ENCODE data around the gene LRRC8C.

LRRC8C gene

DNA sequence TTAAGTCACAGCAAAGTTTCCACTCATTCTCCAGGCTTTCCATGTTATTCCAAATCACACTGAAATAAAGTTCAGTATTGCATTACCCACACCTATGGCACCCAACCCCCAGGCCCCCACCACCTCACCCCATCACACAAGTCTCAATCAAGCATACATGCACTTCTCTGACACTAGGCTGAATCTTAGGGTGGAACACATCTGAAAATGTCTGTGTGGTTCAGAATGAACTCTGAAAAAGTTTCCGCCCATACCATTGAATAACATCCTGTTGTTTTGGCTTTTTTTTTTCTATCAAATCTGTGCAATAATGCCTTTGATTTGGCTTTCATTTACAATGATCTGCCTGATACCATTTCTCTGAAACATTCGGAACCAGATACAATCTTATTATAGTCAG is 25.8 kb upstream of the LRRC8C start:
- H3K4me3 ChIP-seq (ENCODE audit: low read length), result no peak overlapping the region
- no peak for DNase-seq (ENCODE audit: low read depth)
- TF ChIP-seq, protein P1, sequence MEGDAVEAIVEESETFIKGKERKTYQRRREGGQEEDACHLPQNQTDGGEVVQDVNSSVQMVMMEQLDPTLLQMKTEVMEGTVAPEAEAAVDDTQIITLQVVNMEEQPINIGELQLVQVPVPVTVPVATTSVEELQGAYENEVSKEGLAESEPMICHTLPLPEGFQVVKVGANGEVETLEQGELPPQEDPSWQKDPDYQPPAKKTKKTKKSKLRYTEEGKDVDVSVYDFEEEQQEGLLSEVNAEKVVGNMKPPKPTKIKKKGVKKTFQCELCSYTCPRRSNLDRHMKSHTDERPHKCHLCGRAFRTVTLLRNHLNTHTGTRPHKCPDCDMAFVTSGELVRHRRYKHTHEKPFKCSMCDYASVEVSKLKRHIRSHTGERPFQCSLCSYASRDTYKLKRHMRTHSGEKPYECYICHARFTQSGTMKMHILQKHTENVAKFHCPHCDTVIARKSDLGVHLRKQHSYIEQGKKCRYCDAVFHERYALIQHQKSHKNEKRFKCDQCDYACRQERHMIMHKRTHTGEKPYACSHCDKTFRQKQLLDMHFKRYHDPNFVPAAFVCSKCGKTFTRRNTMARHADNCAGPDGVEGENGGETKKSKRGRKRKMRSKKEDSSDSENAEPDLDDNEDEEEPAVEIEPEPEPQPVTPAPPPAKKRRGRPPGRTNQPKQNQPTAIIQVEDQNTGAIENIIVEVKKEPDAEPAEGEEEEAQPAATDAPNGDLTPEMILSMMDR (IDR thresholded peaks at IDR 0.05; ENCODE audit: insufficient read depth, low read depth, low read length, missing control alignments), result no peak

DNA sequence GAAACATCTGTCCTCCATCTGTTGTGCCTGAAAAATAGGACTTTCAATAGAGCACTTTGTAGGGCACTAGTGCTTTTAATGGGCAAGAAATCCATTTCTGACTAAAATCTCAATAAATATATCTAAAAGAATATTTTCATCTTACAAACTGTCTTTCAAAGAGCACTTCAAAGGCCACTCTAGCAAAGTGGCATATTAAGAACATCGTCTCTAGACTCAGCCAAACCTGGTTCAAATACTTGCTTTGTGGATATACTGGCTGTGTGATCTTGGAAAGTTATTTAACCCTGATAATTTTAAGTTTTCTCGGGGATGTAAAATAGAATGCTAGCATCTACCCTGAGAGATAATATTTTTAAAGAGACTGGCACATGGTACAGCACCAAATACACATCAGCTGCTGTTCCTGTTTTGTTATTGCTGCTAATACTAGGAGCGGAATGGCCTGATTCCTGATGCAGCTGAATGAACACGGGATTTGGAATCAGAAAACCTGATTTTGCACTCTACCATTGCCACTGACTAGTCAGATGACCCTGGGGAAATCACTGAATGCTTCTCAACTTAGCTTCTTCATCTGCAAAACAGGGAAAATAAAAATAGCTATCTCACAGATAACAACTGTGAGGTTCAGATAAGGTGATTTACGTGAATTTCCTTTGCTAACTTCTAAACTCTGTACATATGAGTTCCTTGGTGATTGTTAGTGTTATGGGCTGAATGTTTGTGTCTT is 25.2 kb upstream of the LRRC8C start:
- no peak for DNase-seq (ENCODE audit: low read depth)
- H3K4me3 ChIP-seq (ENCODE audit: low read length), result no peak overlapping the region

GRCh38 chr1:89608319-89608983 is 24.5 kb upstream of the LRRC8C start:
- TF ChIP-seq, protein P1 (IDR thresholded peaks at IDR 0.05; ENCODE audit: insufficient read depth, low read depth, low read length, missing control alignments), result no peak
- peak; percentile 77 for DNase-seq (ENCODE audit: low read depth)

More for the DNA sequence above, 25.2 kb upstream of the LRRC8C start:
- TF ChIP-seq, protein P1 (IDR thresholded peaks at IDR 0.05; ENCODE audit: insufficient read depth, low read depth, low read length, missing control alignments), result no peak

DNA sequence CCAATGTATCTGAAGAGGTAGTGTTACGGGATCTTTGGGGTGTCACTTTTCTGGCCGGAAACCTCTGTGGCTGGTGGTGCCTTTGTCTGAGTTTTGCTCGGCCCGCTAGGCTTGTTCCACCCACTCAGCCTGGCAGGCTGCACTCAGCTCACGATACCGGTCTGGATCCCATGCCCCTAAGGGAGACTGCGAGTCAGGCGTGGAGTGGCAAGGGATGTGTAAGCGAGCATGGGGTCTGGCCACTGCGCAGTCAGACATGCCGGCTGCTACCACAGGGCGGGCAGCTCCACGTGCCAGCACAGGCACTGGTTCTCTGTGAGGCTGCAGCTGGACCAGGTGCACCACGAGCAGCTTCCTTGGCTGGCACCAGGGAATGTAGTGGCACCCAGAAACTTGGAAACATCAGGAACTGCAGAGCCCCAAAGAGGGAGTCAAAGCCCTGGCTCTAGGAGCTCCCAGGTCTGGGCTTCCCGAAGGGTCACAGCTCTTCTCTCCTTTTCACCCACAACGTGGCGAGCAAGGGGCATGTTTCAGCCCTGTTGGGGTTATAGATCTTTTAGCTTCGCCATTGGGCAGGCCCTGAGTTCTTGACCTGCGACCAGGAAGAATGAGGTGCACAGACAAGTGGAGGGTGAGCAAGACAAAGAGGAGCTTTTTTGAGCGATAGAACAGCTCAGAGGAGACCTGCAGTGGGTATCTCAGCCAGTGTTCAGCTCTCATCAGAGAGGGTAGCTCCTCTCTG is 23.8 kb upstream of the LRRC8C start:
- H3K4me3 ChIP-seq (ENCODE audit: low read length), result no peak overlapping the region
- DNase-seq (ENCODE audit: low read depth), result peak; percentile 59
- TF ChIP-seq, protein P1 (IDR thresholded peaks at IDR 0.05; ENCODE audit: insufficient read depth, low read depth, low read length, missing control alignments), result no peak

More at GRCh38 chr1:89608319-89608983, 24.5 kb upstream of the LRRC8C start:
- no peak overlapping the region for H3K4me3 ChIP-seq (ENCODE audit: low read length)

- TF ChIP-seq, protein P1 (IDR thresholded peaks at IDR 0.05; ENCODE audit: insufficient read depth, low read depth, low read length, missing control alignments), result no peak
- DNase-seq (ENCODE audit: low read depth), result no peak
- H3K4me3 ChIP-seq (ENCODE audit: low read length), result no peak overlapping the region
Observed at GRCh38 chr1:89609781-89610456, 23.0 kb upstream of the LRRC8C start.

GRCh38 chr1:89610457-89611011 is 22.4 kb upstream of the LRRC8C start:
- DNase-seq (ENCODE audit: low read depth), result no peak
- TF ChIP-seq, protein P1 (IDR thresholded peaks at IDR 0.05; ENCODE audit: insufficient read depth, low read depth, low read length, missing control alignments), result no peak
- no peak overlapping the region for H3K4me3 ChIP-seq (ENCODE audit: low read length)
